Cerebellar nuclear complex (tissue), 1 donor: ENCODE data around the gene SPACA7.
"Not testable (repeated sequence)": the region's sequence is repeated elsewhere in the genome, so short reads cannot be mapped to it uniquely, and the experiment has no call there.

Experiments used
- DNase-seq, 2 experiments: peaks; one replicate each; lab custom pipeline; 2025; lab: John Stamatoyannopoulos, UW

Gene SPACA7

DNA sequence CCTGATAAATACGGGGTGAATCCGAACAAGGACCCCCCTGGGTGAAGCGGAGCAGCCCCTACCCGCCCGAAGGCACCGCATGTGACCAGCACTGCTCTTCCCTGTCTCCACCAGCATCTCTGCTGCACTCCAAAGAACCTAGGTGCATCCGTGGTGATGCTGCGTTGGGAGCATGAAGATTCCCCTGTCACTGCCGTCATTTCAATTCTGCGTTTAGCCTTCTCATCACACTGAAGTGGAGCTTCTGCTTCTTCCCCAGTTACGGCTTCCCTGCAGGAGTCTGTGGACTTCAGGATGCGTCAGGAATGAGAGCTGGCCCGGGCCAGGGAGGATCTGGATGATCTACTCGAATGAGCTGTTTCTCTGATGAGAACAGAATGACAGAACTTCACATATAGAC is 47.9 kb downstream of the SPACA7 start:
- no peak for DNase-seq

DNA sequence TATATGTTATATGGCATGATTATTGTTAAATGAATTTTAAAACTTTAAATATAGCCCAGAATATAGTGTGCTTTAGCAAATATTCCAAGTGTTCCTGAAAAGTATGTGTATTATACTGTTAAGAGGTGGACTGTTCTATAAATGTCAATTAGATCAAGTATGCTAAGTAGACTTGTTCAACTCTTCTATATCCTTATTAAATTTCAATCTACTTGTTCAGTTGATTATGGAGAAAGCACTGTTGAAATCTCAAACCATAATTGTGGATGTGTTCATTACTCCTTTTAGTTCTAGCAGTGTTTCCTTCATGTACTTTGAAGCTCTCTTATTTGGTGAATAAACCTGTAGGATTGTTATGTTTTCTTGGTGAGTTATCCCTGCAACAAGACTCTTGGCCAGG is 52.5 kb downstream of the SPACA7 start:
- no peak for DNase-seq

DNA sequence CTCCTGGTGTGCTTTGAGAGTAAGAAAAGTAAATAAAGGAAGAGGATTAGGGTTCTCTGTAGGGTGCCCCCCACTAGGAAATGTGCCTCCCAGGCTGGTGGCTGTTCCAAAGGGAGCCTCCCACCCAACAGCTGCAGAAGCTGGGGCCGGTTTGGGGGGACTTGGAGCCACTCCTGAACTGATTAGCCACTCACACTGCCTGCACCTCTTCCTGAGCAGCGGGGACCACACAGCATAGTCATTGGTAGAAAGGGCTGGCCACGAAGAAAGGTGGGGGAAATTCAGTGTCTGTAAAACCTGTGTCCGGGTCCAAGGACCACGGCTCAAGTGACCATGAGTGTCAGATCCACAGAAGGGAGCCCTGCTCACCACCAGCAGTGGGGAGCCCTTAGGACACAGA is 55.6 kb downstream of the SPACA7 start:
- DNase-seq: no peak

DNA sequence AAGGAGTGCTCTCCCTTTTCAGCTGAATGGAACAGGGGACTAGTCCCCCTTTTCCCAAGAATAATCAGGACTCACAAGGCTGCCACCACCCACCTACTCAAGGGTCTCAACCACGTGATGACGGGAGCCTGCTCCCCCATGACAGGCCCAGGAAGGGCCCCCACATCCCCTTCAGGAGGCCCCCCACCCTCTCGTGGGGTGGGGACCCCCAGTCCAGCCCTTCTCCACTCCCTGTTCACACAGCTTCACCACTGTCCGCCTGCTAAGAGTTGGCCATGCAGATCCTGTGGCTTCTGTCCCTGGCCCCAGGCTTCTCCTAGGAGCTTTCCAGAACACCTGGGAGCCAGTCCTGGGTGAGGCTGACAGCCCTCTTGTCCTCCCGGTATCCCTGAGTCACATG is 56.6 kb downstream of the SPACA7 start:
- not testable (repeated sequence) for DNase-seq

DNA sequence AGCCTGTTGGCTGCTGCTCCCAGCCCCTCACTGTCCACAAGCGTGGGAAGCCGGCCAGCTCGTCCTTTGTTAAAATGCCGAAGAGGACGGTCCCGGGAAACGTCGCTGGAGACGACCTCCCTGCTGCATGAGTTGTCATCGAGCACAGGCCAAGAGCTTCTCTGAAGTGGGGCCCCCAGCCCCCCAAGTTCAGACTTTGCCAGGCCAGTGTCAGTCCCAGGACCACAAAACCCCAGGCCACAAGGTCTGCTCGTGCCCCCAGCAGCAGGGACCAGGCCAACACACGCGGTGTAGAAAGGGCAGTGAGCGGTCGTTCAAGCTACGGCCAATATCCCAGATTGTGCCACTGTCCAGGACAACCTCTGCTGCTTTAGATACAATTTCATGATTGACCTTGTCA is 57.4 kb downstream of the SPACA7 start:
- DNase-seq: not testable (repeated sequence)

DNA sequence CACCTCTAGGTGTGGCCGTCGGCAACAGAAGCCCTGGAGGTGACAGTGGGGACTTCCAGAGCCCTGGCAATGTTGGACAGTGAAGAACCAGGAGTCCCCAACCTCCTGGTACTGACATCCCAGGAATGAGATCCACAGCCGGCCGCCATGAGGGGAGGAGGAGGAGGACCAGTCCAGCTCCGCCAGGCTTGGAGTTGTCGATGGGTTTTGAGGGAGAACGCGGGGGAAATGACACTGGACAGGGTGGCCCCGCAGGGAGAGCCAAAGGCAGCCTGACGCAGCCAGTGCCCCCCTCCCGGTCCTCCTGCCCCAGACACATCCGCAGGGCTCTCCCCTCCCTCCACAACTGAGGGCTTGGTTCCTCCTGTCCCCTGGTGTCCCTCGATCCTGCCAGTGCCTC is 57.9 kb downstream of the SPACA7 start:
- no peak for DNase-seq

DNA sequence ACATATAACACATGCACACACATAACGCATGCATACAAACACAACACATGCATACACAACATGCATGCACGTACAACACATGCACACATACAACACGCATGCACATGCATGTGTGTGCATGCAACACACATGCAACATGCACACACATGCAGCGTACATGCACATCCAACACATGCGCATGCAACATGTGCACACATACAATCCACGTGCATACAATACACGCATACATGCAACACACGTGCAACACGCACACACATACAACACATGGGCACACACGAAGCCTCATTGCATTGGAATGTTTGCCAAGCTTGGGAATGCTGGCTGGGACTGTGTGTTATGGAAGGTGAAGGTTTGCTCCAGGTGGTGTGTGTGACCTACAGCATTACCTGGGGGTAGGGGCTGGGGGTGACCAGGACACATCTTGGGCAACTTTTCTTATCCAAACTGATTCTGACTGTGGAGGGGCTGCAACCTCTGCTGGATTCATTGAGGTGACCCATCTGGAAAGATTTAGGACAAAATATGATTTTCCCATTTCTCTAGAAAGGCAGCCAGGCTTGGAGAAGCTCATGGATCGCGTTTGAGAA is 58.9 kb downstream of the SPACA7 start:
- DNase-seq: no peak

DNA sequence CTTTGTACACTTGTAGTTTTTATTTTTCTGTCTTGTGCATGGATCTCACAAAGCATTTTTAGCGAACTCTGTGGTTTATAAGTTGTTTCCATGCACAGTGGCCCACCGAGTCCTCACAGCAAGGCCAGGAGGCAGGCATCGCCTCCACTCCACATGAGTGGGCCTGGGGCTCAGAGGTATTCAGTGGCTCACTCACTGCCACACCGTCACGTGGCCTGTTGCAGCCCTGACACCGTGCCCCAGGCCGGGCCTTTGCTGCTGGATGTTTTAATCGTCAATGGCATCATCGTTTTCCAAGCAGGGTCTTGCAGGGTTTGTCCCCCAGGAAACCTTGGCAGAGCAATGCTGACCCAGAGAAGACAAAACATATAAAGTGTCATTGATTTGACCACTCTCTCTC is 59.8 kb downstream of the SPACA7 start:
- DNase-seq: no peak

DNA sequence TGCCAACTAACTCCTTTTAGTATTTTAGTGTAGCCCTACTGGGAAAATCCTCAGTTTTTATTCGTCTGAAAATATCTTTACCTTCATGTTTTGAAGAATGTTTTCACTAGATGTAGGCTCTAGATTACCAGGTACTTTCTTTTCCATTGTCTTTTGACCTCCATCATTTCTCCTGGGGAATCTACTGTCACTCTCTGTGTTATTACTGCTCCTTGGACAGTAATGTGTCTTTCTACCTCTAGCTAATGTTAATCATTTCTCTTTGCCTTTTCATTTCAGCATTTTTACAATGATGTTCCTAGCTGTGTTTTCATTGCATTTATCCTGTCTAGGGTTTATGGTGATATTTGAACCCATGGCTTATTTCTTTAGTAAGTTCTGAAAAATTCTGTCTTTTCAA is 61.9 kb downstream of the SPACA7 start:
- DNase-seq: no peak

DNA sequence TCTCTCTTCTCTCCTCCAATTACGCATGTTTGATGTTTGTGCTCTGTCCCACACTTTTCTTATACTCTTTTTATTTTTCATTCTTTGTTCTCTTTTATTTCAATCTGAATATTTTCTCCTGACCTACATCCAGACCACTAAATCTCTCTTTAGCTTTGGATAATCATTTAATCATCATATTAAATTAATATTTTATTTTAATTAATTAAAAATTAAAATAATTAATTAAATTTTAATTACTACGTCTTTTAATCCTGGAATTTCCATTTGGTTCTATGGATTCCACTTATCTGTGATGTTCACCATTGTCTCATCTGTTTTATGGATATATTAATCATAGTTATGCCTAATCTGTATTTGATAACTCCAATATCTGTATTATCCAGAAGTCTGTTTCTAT is 62.4 kb downstream of the SPACA7 start:
- no peak for DNase-seq

DNA sequence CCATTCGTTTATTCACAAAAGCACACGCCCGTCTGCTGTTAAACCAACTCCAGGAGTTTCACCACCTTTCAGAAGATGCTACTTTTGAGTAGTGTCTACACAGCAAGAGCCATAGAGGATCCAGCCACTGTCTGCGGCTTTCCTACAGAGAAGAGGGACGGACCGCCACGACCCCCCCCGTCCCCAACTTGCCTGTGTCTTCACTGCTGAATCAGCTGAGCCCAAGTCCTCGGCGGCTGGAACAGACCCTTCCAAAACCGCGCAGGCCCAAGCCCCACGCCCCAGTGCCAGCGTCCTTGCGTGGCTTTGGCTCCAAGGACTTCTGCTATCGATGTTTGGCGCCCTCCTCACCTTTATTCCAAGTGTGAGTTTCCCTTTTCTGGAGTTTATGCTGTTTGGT is 65.1 kb downstream of the SPACA7 start:
- DNase-seq: no peak

DNA sequence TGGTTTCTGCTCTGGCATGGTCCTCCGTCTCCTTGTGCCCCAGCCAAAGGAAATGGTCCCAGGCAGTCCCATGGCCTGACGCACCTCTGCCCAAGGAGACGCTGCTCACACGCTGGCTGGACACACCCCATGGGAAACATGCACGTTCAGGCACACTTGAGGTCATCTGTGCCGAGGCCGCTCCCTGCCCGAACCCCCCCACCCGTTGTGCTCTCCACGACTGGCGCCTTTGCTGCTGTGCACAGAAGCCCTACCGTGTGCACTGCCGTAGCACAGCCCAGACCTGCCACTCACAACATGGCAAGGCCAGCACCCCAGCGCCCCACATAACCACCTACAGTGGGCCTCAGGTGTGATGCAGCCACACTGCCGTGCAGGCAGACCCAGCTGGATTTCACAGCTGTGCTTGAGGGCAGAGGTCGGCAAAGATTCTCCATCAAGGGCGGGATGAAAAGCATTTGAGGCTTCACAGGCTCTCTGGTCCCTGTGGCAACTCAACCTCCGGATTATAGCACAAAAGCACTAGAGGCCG is 65.7 kb downstream of the SPACA7 start:
- DNase-seq: no peak

DNA sequence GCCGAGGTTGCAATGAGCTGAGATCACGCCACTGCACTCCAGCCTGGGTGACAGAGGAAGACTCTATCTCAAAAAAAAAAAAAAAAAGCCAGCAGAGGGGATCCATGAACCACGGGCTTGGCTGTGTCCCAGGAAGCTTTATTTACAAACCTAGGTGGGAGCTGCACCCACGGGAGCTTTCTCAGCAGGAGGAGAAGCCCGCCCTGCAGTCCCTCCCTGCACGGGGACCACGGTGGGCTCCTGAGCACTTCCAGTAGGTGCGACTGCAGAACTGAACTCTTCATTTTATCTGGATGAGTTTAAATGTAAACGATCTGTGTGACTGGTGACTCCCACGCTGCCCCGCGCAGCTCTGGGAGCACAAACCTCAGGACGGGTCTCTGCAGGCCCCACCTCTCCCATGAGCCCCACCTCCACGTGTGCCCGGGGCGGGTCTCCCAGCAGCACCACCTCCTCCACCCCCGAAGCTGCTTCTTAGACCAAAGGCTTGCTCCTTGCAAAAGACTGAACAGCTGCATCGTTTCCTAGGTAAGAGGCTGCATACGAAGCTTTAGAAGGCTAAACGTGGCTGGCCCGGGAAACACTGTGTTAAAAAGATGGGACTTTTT is 66.4 kb downstream of the SPACA7 start:
- no peak for DNase-seq

DNA sequence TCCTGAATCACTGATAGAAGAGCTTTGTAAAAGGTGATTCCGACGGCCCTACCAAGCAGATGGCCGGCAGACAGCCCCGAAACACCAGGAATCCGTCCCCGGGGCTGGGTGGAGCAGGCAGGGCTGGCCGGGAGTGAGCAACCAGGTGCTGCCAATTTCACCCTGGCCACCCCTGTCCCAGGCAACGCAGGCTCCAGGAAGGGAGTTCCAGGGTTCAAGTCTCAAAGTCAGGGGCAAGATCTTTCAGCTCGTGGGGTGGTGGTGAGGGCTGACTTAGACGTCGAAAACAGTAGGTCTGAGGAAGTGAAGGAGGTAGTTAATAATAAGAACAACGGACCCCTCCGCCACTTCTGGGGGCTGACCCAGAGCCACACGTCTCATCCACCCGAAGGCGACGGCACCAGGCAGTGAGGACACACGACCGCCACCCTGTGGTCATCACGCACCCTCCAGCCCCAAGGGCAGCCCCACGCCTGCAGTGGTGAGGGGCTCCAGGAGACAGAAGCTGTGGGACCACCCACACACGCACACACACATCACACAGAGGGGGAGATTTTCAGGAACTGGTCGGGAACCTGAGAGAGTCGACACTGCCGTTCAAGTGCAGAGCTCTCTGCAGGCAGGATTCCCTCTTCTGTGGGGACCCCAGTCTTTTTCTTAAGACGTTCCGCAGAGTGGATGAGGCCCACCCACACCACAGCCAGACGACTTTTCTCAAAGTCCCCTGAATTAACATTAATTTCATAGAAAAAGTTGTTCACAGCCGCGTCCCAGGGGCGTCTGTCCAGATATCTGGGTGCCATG is 67.2 kb downstream of the SPACA7 start:
- no peak for DNase-seq

DNA sequence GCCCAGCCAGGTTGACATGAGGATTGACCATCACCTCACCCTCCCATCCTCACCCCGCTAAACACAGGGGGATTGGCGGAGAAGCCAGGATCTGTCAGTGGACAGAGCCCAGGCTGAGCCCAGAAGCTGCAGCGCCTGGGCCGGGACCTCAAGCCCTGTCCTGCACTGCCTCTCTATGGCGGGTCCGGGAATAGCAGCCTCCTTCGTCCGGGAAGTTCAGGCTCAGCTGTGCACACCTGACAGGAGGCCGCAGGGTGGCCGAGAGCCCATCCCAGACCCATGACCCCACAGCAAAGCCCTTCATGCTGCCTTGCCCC is 67.8 kb downstream of the SPACA7 start:
- DNase-seq: no peak

DNA sequence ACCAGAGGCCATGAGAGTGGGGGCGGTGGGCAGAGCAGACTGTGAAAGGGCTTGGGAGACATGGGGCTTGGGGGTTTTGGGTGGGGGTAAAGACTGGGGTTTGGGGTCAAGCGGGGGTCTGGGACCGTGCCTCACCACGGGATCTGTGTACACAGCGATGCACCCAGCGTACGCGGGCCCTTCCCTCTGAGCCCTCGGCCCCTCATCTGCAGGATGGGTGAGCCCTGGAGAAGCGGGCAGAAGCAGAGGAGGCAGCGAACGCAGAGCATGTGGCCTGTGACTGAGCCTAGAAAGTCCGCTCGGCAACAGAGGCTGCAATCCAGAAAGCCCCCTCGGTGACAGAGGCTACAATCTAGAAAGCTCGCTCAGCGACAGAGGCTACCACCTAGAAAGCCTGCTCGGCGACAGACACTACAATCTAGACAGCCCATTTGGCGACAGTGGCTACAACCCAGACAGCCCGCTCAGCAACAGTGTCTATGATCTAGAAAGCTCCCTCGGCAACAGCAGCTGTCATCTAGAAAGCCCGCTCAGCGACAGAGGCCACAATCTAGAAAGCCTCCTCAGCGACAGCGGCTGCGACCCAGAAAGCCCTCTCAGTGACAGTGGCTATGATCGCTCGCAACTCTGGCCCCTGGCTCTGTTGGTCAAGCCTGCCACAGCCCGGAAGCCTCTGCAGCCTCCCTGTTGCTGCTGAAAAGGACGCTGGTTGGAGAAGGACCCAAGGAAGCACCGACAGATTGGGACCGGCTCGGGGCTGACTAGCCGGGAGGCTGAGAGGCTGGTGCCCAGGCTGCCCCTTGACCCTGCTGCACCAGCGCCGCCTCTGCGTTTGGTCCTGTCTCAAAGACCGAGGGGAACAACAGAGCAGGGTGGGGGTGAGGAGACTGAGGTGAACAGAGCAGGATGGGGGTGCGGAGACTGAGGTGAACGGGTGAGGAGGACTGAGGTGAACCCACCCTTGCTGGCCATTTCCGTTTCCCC is 68.6 kb downstream of the SPACA7 start:
- no peak for DNase-seq

DNA sequence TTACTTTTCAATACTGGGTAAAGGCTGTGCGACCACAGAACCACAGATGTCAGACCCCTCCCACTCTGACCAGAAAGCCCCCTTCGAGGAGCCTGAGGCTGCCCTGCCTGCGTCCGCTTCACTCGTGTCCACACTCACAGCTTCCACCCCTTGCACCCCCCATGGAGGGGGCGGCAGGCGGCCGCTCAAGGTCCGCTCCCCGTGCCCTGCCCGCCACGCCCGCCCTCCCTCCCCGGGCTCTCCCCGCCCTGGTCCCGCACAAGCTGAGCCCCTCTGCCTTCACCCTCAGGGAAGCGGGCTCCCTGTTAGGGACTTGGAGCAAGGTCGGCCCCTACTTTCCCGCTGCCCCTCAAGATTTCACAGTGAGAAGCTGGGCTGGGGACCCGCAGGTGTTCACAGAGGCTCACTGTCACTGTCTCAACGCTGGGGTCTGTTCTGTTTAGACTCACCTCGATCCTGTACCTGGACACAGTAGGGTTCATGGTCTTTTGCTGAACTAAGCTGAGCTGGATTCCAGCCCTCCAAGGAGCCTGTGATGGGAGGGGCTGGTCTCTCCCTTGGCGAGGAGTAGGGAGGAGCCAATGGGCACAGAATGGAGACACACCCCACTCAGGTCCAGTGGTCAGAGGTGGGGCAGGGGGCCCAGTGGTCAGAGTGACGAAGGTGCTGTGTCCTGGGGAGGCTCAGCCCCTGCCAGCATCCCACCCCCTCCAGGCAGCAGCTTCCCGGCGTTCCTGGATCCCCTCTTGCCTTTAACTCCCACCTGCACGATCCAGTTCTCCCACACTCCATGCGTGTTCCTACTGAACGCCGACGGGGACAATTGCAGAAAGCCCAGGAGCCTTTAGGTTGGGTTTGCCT is 69.5 kb downstream of the SPACA7 start:
- no peak for DNase-seq

DNA sequence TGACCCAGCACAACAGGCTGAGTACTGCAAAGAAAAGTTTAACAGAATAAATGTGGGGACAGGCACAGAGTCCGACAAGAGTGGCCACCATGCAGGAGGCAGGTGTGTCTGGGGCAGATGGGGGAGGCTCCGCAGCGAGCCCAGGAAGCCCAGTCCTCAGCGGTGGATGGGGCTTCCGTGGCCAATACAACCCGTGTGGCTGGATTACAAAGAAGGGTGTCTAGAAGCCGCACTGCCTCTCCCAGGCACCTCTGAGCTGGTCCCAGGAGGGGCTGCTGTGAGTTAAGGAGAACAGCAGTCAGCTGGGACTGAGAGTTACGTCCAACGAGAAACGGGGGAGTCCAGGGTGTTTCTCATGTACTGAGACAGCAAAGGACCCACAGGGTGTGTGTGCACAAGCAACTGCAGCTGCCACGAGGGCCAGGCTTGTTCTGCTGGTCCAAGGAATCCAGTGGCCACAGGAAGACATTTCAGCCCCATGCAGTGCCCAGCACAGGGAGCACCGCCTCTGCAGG is 70.2 kb downstream of the SPACA7 start:
- DNase-seq: no peak

DNA sequence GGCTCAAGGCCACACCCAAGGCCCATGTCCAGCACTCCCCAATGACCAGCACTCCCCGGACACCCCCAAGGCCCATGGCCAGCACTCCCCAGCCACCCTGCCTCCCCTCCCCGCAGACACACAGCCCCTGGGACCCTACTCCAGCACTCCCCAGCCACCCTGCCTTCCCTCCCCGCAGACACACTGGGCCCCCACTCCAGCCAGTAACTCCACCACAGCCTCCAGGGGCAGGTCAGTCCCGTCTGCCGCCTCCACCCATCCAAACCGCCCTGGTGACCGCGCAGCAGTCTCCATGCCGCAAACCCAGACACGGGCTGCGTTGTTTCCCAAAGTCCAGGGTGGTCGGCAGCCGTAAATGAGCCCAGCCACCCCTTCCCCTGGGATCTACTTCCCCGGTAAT is 70.7 kb downstream of the SPACA7 start:
- no peak for DNase-seq

DNA sequence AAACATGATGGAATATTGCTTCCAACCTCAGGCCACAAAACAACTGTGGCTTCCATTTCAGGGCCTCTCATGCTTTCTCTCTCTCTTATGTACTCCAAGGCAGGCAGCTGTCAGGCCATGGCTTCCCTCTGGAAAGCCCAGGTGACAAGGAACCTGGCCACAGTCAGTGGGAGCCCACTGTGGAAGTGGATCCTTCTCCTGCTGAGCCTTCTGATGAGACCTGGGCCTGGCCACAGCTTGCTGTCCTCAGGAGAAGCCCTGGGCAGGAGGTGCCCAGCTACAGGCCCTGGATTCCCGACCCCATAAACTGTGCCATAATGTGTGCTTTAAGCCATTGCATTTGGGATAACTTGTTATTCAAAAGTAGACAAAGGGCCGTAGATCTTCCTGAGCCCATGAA is 71.2 kb downstream of the SPACA7 start:
- DNase-seq: no peak
